HG03139 (cell line): ENCODE results near the gene ABHD16B.
"Not testable (repeated sequence)": the region's sequence is repeated elsewhere in the genome, so short reads cannot be mapped to it uniquely, and the experiment has no call there.

Experiments used
- ATAC-seq: cut with Tn5 transposase; IDR thresholded peaks from one replicate; pipeline ENCODE4 v1.9.1; 2021; ENCODE audit not compliant: unreplicated experiment

Gene ABHD16B

GRCh38 chr20:63854766-63855362, 6.4 kb upstream of the ABHD16B start:
- ATAC-seq, result no peak

- ATAC-seq, result no peak
These were observed 5.8 kb upstream of the ABHD16B start for GRCh38 chr20:63855363-63856097.

GRCh38 chr20:63856098-63856511, 5.2 kb upstream of the ABHD16B start:
- no peak for ATAC-seq

- no peak for ATAC-seq
These were observed 3.4 kb upstream of the ABHD16B start for GRCh38 chr20:63857764-63858392.

- no peak for ATAC-seq
These were observed 2.7 kb upstream of the ABHD16B start for GRCh38 chr20:63858393-63859165.

GRCh38 chr20:63859166-63859699, 2.1 kb upstream of the ABHD16B start:
- ATAC-seq, result no peak

GRCh38 chr20:63860325-63861051, 810 bp upstream of the ABHD16B start:
- no peak for ATAC-seq

GRCh38 chr20:63861981-63862901, 943 bp downstream of the ABHD16B start:
- no peak for ATAC-seq

GRCh38 chr20:63863021-63863797, 1.9 kb downstream of the ABHD16B start:
- ATAC-seq, result no peak

GRCh38 chr20:63863798-63864544, 2.7 kb downstream of the ABHD16B start:
- ATAC-seq, result peak; percentile 61

GRCh38 chr20:63864545-63864977, 3.3 kb downstream of the ABHD16B start:
- no peak for ATAC-seq

GRCh38 chr20:63864978-63865640, 3.8 kb downstream of the ABHD16B start, which contains the start of gene TPD52L2:
Gene TPD52L2, plus strand, starts transcription at chr20:63865270. Its CDS starts 96 bp downstream, at chr20:63865366.
- ATAC-seq, result peak; percentile 71

- ATAC-seq, result not testable (repeated sequence)
These were observed 5.7 kb downstream of the ABHD16B start for GRCh38 chr20:63867042-63867441.

- ATAC-seq, result no peak
These were observed 7.0 kb downstream of the ABHD16B start for GRCh38 chr20:63868264-63868663.

- ATAC-seq, result no peak
These were observed 12.2 kb downstream of the ABHD16B start for GRCh38 chr20:63873477-63873971.

- not testable (repeated sequence) for ATAC-seq
These were observed 12.9 kb downstream of the ABHD16B start for GRCh38 chr20:63874241-63874640.

- ATAC-seq, result no peak
These were observed 15.3 kb downstream of the ABHD16B start for GRCh38 chr20:63876489-63877036.
